ENCODE results near the gene LY9.

Gene LY9, protein sequence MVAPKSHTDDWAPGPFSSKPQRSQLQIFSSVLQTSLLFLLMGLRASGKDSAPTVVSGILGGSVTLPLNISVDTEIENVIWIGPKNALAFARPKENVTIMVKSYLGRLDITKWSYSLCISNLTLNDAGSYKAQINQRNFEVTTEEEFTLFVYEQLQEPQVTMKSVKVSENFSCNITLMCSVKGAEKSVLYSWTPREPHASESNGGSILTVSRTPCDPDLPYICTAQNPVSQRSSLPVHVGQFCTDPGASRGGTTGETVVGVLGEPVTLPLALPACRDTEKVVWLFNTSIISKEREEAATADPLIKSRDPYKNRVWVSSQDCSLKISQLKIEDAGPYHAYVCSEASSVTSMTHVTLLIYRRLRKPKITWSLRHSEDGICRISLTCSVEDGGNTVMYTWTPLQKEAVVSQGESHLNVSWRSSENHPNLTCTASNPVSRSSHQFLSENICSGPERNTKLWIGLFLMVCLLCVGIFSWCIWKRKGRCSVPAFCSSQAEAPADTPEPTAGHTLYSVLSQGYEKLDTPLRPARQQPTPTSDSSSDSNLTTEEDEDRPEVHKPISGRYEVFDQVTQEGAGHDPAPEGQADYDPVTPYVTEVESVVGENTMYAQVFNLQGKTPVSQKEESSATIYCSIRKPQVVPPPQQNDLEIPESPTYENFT

DNA sequence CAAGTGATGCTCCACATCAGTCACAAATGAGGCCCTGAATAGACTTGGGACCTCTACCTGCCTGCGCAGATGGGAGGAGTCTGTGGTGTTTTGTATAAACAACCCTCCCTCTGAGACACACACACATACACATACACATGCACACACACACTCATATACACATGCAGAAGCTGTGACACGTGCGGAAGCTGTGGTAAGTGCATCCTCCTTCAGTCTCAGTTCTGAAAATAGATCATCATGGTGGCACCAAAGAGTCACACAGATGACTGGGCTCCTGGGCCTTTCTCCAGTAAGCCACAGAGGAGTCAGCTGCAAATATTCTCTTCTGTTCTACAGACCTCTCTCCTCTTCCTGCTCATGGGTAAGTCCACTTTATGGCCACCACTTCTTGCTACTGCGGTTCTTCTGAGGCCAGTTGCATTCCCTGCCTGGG lies at the start of gene LY9:
Gene LY9 (plus strand): TSS at position 224 of the 433 bp plus-strand sequence. CDS start 14 bp downstream, at position 238.
- no peak for DNase-seq (ENCODE audit: low spot score)

DNA sequence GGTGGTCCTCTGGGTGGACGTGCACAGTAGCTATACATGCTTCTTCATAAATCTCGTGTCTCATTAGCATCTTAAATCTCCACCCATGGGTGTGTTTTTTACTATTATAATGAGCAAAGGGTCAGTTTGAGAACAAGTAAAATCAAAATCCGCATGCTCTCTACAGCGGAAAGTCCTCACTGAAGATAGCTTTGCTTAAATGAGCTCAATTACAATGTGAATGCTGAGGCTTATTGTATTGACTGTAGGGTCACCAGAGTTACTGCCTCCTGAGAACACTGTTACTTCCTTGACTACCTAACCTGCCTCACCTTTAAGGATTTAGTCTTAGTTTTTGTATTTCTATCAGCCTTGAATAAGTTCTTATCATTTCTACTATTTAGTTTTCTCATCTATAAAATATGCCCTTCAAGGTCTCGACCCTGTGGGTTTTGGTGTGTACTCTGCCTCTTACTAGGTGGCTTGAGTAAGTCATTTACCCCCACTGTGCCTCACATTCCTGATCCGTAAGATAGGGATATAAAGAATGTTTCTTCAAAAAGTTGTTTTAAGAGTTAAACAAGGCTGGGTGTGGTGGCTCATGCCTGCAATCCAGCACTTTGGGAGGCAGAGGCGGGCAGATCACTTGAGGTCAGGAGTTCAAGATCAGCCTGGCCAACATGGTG lies 49.0 kb upstream of the LY9 start:
- DNase-seq (ENCODE audit: low spot score): no peak

DNA sequence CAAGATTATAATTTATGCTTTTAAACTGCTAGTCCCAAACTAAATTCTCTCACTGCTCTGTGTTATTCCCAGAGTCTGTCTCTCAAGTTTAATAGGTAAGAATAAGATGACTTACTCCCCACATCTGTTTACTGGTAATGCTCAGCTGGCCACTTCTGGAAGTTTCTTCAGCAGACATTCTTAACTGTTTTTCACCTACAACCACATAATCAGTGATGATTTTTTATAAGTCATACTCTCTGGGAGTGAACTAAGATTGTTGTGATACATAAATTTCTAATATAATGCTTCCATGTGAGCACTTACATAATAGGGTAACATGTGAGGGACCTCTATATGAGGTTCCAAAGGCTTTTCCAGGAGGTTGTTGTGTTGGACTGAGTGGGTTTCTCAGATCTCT lies 48.3 kb upstream of the LY9 start:
- DNase-seq (ENCODE audit: low spot score): no peak

DNA sequence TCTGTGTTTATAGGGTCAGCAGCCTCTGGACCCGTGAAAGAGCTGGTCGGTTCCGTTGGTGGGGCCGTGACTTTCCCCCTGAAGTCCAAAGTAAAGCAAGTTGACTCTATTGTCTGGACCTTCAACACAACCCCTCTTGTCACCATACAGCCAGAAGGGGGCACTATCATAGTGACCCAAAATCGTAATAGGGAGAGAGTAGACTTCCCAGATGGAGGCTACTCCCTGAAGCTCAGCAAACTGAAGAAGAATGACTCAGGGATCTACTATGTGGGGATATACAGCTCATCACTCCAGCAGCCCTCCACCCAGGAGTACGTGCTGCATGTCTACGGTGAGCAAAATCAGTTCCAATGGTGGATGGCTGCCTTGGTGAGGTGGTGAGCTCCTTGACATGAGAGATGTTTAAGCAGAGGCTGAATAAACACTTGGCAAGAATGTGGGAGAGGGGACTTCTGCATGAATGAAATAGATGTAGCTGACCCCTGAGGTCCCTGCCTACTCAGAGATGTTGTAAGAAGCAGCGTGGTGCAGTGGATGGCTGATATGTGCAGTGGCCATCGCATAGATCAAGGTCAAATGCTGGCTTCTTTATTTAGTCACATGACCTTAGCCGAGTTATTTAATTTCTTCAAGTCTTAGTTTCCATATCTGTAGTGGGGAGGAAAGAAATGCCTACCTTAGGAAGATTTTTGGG lies 47.6 kb upstream of the LY9 start:
- no peak for DNase-seq (ENCODE audit: low spot score)

DNA sequence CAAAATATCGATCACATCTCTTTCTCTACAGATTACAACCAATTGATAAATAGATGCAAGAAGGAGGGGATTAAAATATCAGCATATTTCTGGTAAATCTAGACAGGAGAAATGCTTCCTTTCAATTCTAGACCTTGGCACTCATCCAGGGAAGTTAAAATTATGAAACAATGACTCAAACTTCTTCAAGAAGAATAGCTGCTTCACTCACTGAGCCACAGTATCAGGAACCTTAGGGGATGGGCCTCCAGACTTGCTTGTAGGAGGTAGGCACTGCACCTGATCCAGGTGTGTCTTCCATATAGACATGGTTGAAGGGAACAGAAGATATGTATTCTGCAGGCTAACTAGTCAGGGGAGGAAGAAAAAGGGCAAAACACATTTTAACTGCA lies 47.1 kb upstream of the LY9 start:
- DNase-seq (ENCODE audit: low spot score): no peak

DNA sequence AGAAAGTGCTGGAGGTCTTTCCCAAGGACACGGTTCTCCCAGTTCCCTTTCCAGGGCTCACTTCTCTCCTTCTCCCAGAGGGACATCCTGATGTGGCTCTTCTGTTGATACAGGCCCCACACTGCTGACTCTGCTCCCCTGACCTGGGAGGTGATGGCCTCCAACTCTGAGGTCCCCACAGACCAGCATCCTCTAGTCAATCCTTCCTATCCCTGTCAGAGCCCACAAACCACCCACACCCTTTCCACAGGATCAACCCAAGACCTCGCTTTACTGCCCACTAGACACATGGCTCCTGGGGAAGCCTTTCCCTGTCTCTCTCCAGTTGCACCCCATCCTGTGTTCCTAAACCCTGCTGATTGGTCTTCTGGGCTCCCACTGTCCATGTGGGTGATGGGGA lies 45.4 kb upstream of the LY9 start:
- DNase-seq (ENCODE audit: low spot score): no peak

DNA sequence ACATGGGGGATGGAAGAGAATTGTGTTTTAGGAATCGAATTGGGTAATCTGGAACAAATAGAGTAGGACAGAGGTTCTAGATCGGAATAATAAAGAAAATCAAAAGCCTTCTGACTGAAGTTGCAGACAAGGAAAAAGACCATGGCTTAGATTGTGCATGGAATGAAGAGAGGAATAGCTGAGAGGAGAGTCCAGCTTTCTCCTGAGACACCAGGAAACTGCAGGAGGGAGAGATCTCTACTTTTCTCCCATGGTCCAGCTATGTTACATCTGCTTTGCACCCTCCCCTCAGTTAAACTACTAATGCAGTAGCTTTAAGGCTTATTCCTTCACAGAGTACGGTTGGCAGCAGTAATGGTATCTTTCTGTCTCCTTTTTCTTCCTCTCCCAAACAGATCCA lies 43.6 kb upstream of the LY9 start:
- no peak for DNase-seq (ENCODE audit: low spot score)

DNA sequence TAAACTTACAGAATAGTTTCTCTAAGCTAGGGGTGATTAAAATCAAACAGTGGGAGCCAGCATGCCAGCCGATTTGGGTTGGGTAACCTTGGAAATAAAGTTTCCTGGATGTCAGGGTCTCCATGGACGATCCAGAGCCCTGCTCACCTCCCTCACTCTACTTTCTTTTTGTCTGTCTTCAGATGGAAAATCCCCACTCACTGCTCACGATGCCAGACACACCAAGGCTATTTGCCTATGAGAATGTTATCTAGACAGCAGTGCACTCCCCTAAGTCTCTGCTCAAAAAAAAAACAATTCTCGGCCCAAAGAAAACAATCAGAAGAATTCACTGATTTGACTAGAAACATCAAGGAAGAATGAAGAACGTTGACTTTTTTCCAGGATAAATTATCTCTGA lies 43.0 kb upstream of the LY9 start:
- no peak for DNase-seq (ENCODE audit: low spot score)

DNA sequence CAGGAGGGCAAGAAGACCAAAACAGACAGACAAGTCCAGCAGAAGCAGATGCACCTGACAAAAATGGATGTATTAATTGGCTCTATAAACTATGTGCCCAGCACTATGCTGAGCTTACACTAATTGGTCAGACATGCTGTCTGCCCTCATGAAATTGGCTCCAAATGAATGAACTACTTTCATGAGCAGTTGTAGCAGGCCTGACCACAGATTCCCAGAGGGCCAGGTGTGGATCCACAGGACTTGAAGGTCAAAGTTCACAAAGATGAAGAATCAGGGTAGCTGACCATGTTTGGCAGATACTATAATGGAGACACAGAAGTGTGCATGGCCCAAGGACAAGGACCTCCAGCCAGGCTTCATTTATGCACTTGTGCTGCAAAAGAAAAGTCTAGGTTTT lies 42.4 kb upstream of the LY9 start:
- DNase-seq (ENCODE audit: low spot score): no peak

DNA sequence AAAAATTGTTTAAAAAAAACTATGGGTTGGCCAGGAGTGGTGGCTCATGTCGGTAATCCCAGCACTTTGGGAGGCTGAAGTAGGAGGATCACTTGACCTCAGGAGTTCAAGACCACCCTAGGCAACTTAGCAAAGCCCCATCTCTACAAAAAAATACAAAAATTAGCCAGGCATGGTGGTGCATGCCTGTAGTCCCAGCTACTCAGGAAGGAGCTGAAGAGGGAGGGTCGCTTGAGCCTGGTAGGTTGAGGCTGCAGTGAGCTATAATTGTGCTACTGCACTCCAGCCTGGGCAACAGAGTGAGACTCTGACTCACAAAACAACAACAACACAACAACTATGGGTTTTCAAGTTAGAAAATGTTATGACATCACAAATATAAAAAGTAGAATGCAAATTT lies 40.5 kb upstream of the LY9 start:
- no peak for DNase-seq (ENCODE audit: low spot score)

DNA sequence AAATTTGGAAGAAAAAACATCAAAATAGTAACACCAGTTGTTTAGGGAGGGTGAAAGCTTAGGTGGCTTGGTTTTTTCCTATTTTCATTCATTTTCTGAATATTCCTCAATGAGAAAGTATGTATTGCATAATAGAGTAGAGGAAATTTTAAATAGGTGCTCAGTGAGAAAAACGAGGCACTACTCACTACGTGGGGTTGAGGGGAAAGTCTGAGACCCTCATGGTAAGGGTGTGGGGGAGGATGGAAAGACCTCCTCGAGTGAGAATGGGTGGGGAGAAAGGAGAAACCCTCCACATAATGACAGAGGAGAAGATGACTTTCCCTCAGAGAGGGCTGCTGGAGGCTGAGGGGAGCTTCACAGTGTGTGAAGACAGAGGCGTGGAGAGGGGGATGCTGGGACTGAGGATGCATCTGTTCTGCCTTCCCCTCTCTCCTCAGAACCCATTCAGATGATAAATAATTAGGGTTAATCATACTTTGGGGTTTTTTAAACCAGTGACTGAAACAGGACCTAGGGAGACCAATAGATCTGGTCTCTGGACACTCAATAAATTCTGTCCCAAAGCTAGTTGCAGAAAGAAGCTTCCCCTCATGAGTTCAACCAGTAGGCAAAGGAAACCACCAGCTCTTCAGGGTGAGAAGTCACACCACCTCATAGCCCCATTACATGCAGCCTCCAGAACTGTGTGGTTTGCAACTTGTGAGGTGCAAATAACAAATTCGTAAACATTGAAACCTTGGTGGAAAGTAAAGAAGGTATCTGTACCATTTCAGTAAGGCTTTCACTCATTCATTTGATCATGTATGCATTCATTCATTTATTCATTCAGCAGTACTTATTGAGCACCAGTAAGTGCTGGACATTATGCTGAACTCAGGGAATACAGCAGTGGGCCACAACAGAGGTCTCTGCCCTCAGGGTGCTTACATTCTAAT lies 39.8 kb upstream of the LY9 start:
- no peak for DNase-seq (ENCODE audit: low spot score)

DNA sequence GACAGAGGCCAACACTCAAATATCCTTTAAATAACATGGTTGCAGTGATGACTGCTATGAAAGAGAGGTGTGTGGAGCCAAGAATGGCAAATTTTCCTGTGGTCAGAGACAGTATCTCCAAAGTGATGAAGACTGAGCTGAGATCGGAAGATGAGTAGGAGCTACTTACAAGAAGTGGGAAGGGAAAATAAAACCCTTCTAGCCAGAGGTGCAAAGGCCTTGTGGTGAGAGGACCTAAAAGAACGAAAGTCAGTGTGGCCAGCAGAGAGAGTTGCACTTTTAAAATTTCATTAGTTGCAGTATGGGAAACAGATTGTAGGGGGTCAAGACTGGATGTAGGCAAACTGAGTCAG lies 39.1 kb upstream of the LY9 start:
- no peak for DNase-seq (ENCODE audit: low spot score)

DNA sequence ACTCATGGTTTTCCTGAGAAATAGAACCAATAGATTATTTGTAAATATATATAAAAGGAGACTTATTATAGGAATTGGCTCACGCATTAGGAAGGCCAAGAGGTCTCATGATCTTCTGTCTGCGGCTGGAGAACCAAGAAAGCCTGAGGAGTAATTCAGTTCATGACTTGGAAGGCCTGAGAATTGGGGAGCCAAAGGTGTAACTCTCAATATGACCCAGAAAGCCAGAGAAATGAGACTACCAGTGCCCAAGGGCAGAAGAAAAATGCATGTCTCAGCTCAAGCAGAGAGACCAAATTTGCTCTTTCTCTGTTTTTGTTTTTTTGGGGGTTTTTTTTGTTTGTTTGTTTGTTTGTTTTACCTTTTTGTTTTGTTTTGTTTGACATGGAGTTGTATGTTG lies 37.5 kb upstream of the LY9 start:
- no peak for DNase-seq (ENCODE audit: low spot score)

DNA sequence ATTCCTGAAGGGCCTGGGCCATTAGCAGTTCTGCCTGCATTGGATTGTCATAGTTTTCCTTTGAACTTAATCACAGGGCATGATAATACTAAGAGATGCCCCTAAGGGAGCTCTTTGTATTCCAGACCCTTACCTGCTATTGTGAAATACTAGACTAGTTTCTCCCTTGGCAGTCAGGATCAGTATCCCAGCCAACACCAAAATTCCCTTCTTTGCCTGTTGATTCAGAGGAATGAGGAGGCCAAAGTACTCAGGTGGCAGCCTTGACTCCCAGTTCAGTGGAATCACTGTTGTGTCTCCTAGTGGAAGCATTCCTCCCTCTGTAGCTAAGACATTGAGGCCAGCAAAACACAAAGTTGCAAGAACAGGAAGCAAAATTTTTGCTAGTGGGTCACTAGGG lies 36.2 kb upstream of the LY9 start:
- DNase-seq (ENCODE audit: low spot score): no peak

DNA sequence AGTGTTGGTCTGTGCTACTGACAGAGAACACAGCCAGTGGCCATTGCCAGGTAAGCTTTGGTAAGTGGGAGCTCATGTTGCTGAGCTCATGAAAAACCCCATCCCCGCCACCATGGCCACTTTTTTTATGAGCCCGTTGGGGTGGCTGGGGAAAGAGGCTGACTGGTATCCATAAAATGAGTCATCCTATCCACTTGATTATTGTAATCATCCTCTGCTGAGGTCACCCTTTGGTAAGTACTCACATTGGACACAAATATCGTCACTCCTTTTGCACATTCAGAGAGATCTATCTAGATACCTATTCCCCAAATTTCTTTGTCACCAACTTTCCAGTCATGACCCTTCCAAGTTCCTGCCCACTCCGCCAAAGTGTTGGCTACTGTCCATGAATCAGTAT lies 34.9 kb upstream of the LY9 start:
- no peak for DNase-seq (ENCODE audit: low spot score)

DNA sequence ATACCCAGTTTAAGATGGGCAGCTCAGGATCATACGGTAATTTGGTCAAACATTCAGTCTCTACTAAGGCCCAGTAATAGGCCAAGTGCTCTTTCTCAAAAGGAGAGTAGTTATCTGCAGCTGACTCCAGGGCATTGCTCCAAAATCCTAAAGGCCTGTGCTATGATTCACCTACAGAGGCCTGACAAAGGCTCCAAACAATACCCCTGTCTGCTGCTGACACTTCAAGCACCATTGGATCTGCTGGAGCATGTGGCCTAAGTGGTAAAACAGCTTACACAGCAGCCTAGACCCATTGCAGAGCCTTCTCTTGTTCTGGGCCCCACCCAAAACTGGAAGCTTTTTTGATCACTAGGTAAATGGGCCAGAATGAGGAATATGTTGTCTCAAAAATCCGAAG lies 34.1 kb upstream of the LY9 start:
- DNase-seq (ENCODE audit: low spot score): no peak

DNA sequence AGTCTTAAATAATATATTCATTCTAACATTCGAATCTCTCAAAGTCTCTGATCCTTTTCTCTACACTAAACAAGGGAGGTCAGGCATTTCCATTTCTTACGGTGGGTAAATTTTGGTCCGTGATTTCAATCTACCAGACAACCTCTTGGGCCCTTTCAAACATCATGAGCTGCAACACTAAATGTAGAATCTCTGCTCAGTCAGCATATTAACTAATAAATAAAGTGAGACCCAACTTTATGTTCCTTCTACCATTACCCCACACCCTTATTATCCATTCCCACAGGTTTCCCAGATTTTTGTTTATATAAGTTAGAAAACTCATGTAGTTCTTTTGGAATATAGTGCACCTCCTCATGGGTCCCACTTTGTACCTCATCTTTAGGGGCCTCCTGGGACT lies 32.0 kb upstream of the LY9 start:
- DNase-seq (ENCODE audit: low spot score): no peak

DNA sequence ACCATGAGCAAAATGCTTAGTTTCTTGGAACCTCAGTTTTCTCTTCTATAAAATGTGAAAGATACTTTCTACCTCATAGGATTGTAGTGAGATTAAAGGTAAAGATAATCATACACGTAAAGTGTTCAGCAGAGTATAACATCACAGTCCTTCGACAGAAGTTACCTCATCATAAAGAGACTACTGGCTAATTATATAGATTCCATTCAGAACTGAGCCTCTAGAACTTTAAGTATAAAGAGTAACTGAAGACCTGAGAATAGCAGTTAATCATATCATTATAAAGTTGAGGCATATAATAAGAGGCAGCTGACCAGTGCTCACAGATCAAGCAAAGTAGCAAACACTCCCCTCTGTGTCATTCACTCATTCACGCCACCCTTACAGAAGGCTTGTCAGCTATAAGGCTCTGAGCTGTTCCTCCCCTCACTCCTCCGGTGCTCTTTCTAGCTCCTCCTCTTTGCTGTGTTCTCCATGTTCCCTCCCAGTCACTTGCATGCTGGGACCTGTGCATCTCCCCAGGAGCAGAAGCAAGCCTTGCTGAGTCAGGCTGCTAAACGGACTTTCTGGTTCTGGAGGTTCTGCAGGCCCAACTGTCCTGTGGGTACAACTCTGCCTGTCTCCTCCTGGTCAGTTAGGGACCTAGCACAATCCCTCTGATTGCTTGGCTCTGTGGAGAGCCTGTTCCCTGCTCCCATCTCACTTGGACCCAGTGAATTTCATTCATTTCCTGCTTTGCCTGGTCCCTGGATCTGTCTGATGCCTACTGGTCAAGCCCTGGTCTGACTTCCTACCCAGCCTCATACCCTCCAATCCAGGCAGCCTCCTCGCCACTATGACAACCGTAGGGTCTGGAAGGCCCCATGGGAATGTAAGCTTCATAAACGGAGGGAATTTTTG lies 28.3 kb upstream of the LY9 start:
- DNase-seq (ENCODE audit: low spot score): no peak

DNA sequence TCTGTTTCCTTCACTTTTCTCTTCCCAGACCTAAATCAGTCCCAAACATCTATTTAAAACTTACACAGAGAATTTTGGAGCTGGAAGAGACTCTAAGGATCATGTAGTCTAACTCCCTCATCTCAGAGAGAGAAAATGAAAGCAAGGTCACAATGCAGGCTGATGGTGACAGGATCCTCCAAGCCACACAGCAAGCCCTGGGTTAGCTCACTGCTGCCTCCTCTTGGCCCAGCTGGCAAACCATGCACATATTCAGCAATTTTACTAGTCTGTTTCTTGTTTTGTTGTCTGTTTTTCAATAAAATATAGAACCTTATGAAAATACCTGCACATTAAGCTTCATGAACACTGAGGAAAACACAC lies 27.7 kb upstream of the LY9 start:
- DNase-seq (ENCODE audit: low spot score): peak; percentile 40

DNA sequence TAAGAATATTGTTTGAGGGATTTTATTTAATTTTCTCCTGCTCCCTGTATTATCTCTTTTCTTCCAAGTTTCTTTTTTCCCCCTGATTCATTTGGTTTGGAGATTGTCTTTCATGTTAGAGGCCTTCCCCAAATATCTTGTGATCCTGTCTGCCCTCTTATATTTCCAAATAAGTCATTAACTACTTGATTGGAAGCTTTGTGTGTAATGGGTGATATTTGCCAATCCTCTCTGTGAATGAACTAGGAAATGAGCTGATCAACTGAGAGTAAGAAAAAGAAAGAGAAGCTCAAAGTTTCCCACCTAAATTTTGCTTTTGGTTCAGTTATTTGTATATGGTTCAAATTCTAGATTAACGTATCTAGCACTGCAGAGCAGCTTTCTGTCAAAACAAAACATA lies 23.6 kb upstream of the LY9 start:
- DNase-seq (ENCODE audit: low spot score): no peak

DNA sequence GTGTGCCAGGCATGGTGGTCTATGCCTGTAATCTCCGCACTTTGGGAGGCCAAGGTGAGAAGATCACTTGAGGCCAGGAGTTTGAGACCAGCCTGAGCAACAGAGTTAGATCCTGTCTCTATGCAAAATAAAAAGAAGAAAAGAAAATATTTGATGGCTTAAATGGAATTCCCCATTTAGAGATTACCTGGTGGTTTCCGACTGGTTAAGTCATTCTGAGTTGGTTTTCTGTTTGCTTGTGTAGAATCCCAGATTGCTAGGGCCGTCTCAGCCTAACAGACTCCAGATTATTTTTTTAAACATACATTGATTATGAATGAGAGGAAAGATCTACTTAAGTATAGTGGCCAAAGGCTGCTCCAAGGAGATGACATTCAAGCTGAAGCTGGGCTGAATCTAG lies 22.9 kb upstream of the LY9 start:
- DNase-seq (ENCODE audit: low spot score): no peak

Measured in AG08396 (cell line).